GM21360 (cell line): ENCODE data around the gene CFTR.
"Not testable (repeated sequence)": the region's sequence is repeated elsewhere in the genome, so short reads cannot be mapped to it uniquely, and the experiment has no call there.

Experiments used
- ATAC-seq: cut with Tn5 transposase; IDR thresholded peaks from one replicate; pipeline ENCODE4 v1.9.1; 2021; ENCODE audit warnings: mild to moderate bottlenecking, moderate library complexity; ENCODE audit not compliant: unreplicated experiment

Gene CFTR

GRCh38 chr7:117682681-117683385, 203.0 kb downstream of the CFTR start:
- ATAC-seq, result no peak

DNA sequence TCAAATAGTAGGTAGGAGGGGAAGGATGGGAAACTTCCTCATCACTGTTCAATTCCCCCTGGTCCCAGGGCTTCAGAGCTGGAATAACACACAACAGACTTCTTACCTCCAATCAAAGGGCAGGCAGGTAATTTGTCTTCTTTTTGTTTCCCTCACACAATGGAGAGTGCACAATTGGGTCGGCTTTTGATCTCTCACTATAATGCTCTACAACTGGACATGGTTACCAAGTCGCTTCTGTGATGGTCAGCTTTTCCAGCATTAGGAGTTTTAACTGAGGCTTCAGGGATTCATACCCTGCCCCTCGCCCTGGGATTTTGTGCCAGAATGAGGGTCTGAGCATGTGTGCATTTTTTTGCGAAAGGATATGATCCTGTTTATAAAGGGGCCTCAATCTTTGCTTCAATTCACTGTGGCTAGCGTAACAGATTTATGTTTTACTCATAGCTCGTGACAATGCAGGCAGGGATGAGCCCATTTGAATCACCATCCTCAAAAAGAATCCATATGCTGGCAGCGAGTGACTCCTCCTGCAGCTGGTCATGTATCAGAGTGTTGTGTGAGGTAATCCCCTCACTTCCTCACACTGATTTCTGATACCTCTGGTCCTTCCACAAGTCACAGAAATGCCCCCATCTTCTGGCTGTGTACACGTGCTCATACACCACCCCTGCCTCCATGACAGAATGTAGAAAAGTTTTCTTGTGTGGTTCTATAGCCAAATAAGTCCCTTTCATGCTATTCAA, 203.8 kb downstream of the CFTR start:
- no peak for ATAC-seq

DNA sequence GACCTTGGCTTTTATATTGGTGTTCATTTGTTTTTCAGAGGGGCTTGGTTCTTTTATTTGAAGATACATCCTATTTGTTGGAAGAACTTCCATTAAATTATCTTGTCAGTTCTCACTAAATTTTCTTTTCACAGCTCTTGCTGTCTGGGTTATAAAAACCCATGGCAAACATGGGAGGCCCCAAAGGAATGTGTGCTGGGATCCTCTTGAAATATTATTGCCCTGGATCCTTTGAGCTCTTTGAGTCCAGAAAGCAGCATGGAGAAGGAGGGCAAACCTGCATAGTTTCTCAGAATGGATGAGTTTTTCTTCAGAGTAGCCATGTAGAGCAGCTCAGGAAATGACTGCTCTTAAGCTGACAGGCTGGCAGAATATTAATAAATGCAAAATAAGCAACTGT, 206.0 kb downstream of the CFTR start:
- no peak for ATAC-seq

GRCh38 chr7:117686311-117686935, 206.6 kb downstream of the CFTR start:
- ATAC-seq, result no peak

GRCh38 chr7:117688126-117688525, 208.3 kb downstream of the CFTR start:
- ATAC-seq, result no peak

GRCh38 chr7:117689406-117689805, 209.6 kb downstream of the CFTR start:
- no peak for ATAC-seq

- ATAC-seq, result no peak
Measured at GRCh38 chr7:117690147-117690546, 210.3 kb downstream of the CFTR start.

DNA sequence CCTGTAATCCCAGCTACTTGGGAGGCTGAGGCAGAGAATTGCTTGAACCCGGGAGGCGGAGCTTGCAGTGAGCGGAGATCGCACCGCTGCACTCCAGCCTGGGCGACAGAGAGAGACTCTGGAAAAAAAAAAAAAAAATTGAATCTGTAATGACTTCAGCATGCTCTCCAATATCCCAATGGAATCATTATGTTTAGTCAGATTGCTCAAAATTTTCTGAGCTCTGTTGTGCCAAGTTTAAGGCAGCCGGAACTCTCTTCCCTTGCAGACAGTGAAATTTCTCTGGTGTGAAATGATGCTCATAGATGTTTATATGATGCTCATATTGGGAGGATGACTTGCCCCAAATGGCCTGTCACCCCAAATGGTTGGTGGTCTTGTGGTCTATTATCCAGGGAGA, 212.5 kb downstream of the CFTR start:
- ATAC-seq, result no peak

DNA sequence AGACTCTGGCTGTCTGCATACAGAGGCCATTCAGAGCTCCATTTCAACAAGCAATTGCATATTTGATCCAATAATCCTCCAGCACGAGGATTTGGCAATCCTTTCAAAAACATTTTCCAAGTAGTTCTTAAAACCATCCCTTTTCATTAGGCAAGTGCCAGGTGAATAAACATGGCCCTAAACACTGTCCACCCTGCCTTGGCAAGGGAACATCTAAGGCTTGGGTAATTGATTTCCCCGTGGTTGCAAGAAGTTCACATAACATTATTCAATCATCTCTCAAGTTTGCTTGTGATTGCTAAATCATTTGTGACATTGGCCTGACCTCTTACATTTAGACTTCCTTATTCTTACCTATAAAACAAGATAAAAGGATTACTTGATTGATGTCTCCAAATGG, 218.2 kb downstream of the CFTR start:
- no peak for ATAC-seq

GRCh38 chr7:117704063-117704462, 224.2 kb downstream of the CFTR start:
- no peak for ATAC-seq

- no peak for ATAC-seq
Measured at GRCh38 chr7:117705630-117706029, 225.8 kb downstream of the CFTR start.

DNA sequence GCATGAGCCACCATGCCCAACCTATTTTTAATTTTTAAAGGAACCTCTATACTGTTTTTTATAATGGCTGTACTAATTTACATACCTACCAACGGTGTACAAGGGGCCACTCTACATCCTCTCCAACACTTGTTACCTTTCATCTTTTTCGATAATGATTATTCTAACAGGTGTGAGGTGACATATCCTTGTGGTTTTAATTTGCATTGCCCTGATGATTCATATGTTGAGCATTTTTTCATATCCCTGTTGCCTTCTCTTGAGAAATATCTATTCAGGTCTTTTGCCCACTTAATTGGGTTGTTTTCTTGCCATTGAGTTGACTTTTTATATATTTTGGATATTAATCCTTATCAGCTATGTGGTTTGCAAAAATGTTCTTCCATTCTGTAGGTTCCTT, 226.4 kb downstream of the CFTR start:
- ATAC-seq, result no peak

GRCh38 chr7:117707080-117707479, 227.3 kb downstream of the CFTR start:
- ATAC-seq, result no peak

DNA sequence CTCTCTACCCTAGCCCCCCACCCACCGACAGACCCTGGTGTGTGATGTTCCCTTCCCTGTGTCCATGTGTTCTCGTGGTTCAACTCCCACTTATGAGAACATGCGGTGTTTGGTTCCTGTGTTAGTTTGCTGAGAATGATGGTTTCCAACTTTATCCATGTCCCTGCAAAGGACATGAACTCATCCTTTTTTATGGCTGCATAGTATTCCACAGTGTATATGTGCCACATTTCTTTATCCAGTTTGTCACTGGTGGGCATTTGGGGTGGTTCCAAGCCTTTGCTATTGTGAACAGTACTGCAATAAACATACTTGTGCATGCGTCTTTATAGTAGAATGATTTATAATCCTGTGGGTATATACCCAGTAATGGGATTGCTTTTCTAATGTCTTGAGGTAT, 228.3 kb downstream of the CFTR start:
- ATAC-seq, result not testable (repeated sequence)

- no peak for ATAC-seq
Measured at GRCh38 chr7:117711556-117711955, 231.7 kb downstream of the CFTR start.

DNA sequence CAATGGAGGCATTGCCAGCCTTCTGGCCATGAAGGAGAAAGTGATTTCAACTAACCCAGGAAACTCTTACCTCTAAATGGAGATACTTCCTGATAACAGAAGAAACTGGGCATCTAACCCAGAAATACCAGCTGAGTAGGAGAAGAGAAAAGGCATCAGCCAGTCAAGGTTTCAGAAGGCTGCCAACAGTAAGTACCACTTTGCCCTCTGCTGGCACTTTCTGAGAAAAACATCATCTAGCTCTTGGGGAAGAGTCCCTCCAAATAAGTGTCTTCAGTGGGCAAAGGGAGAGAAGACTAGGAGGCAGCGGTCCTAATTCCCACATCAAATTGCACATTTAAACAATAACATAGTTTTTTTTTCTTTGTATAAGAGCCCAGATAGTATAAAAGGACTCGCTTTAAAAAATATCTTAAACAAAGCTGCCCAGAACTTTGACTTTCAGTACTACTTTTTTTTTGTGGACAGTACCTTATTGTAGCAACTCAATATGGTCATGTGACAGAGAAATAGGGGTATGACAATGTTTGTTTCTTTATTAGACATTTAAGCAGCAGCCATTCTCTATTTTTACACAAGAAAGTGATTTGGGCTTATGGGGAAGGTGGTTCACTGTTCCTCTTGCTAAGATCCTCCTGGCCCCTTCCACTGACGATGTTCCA, 236.1 kb downstream of the CFTR start:
- peak; percentile 79 for ATAC-seq

DNA sequence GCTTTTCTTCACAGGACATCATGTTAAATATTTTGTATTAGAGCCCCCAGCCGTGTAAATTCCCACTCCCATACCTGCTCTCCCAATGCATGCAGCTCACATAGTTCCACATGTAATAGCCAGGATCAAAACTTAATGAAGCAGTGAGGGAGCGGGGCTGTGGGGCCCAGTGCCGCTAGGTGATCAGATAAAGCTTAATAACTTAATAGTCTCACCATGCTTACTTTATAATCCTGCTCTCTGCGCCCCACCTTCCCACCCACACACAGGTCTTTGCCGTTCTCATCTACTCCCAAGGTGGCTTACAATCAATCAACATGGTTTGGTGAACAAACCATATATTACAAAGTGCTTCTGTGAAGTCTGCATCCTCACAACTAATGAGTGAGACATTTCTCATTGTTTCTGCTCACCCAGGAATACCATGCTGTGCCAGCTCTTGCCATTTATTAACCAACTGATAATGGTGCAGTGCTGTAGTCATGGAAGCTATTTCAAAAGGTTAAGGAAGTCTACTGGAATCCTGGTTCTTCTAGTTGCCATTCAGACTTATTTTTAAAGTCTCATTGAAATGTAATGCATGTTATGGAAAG, 237.0 kb downstream of the CFTR start:
- ATAC-seq, result no peak

DNA sequence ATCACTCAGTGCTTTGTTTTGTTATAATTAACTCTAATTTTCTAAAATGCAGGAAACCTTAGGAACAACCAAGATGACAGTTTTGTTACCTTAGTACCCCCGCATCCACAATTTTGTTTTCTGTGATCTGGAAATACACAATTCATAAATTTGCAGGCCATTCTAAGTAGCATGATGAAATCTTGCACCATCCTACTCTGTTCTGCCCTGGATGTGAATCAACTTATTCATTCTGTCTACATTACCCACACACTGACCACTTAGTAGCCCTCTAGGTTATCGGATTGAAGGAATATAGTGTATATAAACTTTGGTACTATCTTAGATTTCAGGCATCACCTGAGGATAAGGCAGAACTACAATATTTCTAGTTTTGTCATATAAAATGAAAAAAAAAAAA, 237.5 kb downstream of the CFTR start:
- ATAC-seq, result no peak
